Choroid plexus epithelial cell (primary cell): ENCODE measurements around the gene CNP.

Source experiments
- DNase-seq: peaks from one replicate; pipeline ENCODE4 v3.0.0-alpha.2; 2010; ENCODE audit warnings: low read depth
- H3K4me3 ChIP-seq: 2 replicates; pipeline ENCODE4 v1.5.1; 2011; ENCODE audit warnings: low read depth, mild to moderate bottlenecking, control low read depth, low read length, moderate library complexity
- TF ChIP-seq, protein P1 (sequence below): conservative IDR thresholded peaks from 2 replicates; pipeline ENCODE4 v1.5.1; 2011; ENCODE audit warnings: low read depth, mild to moderate bottlenecking, control low read depth, inconsistent platforms, low read length, moderate library complexity

Gene CNP

DNA sequence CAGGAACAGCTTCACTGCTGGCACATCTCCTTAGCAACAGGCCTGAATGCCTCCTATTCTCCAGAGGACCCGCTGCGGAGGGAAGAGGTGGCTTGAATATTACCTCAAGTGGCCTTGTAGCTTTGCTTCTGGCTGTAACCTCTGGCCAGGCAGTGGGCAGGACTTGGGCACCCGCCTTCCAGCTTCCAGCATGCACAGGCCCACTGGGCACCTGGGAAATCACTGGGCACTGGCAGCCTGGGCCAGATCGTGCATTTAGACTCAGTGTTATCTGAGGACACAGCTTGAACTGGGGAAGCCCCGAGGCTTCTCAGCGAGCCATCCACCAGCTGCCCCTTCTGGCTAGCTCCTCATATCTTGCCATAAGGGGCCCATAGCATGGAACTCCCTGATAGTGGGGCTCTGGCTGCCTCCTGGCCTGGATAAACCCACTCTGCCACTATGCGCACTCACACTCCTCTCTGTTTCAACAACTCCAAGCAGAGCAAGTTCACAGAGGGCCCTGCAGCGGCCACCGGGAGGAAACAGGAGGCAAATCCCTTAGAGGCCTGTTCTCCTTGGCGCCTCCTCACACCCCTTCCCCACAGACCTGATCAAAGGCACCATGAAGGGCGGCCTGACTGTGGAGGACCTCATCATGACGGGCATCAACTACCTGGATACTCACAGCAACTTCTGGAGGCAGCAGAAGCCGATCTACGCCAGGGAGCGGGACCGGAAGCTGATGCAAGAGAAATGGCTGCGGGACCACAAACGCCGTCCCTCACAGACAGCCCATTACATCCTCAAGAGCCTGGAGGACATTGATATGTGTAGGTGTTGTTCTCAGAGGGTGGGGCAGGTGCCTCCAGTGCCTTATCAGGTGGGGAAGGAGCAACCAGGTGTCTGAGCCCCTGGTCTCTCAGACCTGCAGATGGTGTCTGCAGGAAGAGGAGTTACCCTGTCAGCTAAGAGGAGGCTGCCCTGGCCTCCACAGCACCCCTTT lies 28.3 kb upstream of the CNP start:
- no peak for DNase-seq
- H3K4me3 ChIP-seq = no peak overlapping the region
- TF ChIP-seq, protein P1, sequence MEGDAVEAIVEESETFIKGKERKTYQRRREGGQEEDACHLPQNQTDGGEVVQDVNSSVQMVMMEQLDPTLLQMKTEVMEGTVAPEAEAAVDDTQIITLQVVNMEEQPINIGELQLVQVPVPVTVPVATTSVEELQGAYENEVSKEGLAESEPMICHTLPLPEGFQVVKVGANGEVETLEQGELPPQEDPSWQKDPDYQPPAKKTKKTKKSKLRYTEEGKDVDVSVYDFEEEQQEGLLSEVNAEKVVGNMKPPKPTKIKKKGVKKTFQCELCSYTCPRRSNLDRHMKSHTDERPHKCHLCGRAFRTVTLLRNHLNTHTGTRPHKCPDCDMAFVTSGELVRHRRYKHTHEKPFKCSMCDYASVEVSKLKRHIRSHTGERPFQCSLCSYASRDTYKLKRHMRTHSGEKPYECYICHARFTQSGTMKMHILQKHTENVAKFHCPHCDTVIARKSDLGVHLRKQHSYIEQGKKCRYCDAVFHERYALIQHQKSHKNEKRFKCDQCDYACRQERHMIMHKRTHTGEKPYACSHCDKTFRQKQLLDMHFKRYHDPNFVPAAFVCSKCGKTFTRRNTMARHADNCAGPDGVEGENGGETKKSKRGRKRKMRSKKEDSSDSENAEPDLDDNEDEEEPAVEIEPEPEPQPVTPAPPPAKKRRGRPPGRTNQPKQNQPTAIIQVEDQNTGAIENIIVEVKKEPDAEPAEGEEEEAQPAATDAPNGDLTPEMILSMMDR = no peak

DNA sequence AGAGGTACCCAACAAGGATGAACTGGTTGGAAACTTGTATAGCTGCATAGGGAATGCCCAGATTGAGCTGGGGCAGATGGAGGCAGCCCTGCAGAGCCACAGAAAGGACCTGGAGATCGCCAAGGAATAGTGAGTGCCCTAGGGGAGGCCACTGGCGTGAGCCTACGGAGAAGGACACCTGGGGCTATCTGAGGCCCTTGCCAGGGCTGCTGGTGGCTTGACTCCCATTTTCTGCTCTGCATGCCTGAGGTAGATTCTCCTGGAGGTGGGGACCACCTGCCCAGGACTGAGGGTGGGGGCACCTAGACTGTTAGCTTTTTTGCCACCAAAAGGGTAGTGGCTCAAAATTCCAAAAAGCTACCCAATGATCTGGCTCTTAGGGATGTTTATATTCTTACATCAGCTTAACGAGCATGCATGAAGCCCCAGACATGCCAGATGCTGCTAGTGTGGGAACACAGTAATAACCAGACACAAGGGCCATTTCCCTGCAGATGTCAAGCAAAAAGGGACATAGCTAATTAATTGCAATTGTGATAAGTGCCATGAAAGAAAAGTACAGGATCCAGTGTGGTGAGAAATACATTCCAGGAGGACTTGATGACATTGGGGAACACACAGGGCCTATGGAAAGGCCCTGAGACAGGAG lies 27.4 kb upstream of the CNP start:
- DNase-seq = no peak
- TF ChIP-seq, protein P1 = no peak
- H3K4me3 ChIP-seq = no peak overlapping the region

DNA sequence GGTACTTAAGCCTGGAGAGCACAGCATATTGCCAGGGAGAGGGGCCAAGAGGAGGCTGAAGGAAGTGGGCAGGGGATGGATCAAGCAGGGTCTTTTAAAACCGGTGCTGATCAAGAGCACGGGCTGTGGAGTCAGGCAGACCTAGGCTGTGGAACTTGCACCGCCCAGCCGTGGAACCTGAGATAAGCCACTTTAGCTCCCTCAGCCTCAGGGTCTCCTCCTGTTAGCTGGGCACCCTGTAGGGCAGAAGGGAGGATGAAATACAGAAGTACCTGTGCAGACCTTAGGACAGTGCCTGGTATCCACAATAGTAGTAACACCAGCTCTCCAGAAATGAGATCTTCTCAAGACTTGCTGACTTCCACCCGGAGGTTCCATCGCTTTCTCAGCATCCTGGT lies 26.9 kb upstream of the CNP start:
- TF ChIP-seq, protein P1 = no peak
- no peak overlapping the region for H3K4me3 ChIP-seq
- DNase-seq = no peak

DNA sequence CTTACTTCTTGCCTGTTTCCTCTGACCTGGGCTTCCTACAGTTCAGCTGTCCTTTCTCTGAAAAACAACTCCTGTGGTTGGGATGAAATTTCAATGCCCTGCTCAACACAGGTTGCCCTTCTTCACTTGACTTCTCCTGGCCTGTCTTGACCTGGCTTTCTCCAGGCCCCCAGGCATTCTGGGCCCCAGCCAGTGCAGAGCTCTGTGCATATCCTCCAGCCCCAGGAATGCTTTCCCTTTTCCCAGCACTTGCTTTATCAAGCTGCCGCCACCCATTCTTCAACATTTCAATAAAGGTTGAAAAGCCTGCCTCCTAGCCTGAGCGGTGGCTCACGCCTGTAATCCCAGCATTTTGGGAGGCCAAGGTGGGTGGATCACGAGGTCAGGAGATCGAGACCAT lies 25.4 kb upstream of the CNP start:
- TF ChIP-seq, protein P1 = no peak
- DNase-seq = no peak
- H3K4me3 ChIP-seq = no peak overlapping the region

DNA sequence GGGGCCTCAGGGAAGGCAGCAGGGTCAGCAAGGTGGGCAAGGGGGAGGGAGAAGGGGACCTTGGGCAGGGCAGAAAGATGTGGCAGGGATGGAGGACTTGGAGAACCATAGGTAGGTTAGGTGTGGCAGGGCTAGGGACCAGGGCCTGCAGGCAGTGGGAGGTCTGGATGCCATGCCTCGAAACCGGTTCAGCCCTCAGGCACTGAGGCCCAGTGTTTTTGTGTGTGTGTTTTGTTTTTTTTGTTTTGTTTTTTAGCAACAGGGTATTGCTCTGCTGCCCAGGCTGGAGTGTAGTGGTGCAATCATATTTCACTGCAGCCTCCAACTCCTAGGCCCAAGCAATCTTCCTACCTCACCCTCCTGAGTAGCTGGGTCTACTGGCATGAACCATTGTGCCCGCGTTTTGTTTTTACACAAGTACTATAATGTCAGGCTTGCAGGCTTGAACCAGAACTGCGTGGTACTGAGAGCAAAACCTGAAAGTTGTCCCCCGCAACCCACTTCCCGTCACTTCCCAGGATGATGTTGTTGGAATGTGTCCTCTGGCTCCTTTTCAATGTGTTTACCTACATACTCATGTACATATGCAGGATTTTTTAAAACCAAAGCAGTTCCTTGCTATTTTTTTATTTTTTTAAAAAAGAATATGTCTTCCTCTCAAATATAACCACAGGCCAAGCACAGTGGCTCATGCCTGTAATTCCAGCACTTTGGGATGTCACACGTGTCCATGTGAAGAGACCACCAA lies 23.8 kb upstream of the CNP start:
- TF ChIP-seq, protein P1 = no peak
- no peak overlapping the region for H3K4me3 ChIP-seq
- no peak for DNase-seq

DNA sequence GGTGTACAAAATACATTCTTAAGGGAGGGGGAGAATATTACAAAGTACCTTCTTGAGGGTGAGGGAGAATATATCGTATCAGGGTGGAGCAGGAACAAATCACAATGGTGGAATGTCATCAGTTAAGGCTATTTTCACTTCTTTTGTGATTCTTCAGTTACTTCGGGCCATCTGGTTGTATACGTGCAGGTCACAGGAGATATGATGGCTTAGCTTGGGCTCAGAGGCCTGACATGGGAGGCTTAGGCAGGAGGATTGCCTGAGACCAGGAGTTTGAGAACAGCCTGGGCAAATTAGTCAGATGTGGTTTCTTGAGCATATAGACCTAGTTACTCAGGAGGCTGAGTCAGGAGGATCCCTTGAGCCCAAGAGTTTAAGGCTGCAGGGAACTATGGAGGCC lies 23.1 kb upstream of the CNP start:
- no peak for DNase-seq
- no peak overlapping the region for H3K4me3 ChIP-seq
- TF ChIP-seq, protein P1 = no peak
